Effector memory CD4-positive, alpha-beta T cell (primary cell): Measurements from ENCODE around the gene TOMM5.

Source experiments
- DNase-seq, 3 donors: peaks; one replicate each; pipeline ENCODE4 v3.0.0-alpha.2; 2020
- H3K27ac ChIP-seq: 2 replicates; pipeline ENCODE4 v1.7.0; 2013; ENCODE audit warnings: mild to moderate bottlenecking, low read length, moderate library complexity; ENCODE audit not compliant: insufficient read depth, poor library complexity, severe bottlenecking
- H3K27me3 ChIP-seq: replicated peaks from 2 replicates; pipeline ENCODE4 v1.7.0; 2013; ENCODE audit warnings: mild to moderate bottlenecking, low read length; ENCODE audit not compliant: insufficient read depth, control insufficient read depth, poor library complexity, severe bottlenecking
- H3K36me3 ChIP-seq: 2 replicates; pipeline ENCODE4 v1.7.0; 2013; ENCODE audit warnings: mild to moderate bottlenecking, low read length, moderate library complexity; ENCODE audit not compliant: control insufficient read depth, insufficient read depth
- H3K4me1 ChIP-seq: 2 replicates; pipeline ENCODE4 v1.7.0; 2013; ENCODE audit warnings: low read length, mild to moderate bottlenecking; ENCODE audit not compliant: control insufficient read depth, insufficient read depth, poor library complexity, severe bottlenecking
- H3K4me3 ChIP-seq: 2 replicates; pipeline ENCODE4 v1.7.0; 2013; ENCODE audit warnings: low read length, low read depth, mild to moderate bottlenecking; ENCODE audit not compliant: insufficient read depth, poor library complexity, severe bottlenecking
- H3K9me3 ChIP-seq: 2 replicates; pipeline ENCODE4 v1.7.0; 2013; ENCODE audit warnings: mild to moderate bottlenecking, low read length, moderate library complexity; ENCODE audit not compliant: control insufficient read depth

The TOMM5 gene

DNA sequence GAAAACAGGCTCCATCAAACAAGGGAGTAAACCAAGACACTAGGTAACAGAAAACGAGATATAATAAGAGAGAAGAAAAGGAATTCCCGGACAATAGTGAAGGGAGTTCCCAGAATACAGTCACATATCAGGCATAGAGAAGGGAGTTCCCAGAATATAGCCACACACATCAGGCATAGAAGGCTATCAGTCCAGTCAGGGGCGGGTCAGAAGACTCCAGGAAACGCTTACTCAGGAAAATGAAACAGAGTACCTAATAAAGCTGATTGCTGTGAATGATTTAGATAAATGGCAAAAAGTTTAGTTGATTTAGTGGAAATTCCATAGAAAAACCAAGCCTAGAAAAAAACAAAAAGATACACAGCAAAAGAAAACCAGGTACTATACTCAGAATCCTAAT lies 4.9 kb downstream of the TOMM5 start:
- peaks cover 37% of the 10 kb centered on the region for H3K36me3 ChIP-seq

DNA sequence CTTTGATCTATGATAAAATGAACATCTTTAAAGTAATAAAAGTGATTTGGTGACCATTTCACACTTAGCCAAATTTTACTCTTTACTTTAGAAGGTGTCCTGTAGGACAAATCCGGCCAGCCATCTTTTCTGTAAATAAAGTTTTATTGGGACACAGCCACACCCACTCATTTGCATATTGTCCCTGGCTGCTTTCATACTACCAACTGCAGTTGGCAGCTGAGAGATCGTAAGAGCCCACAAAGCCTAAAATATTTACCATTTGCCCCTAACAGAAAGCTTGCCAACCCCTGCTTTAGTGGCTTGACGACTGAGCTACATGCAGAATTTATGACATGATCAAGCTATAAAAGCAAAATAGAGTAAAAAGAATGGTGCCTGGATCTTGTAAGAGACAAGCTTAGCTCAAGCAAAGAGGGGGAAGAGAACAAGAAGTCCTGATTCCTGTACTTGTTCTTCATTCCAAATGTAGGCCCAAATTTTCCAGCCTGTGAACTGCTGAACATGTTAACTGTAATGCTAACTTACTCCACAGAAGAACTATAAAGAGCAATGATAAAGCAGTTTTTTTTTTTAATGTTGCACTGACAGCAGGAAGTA lies 8.8 kb downstream of the TOMM5 start:
- Histone ChIP-seq H3K27ac (no peak overlapping the region), H3K9me3 (no peaks in the 10 kb centered on the region), H3K36me3 (peaks cover 33% of the 10 kb centered on the region), H3K4me3 (no peak overlapping the region), H3K4me1 (no peaks in the 10 kb centered on the region), H3K27me3 (no peaks in the 10 kb centered on the region)
- no peak for DNase-seq

More for the DNA sequence above, 4.9 kb downstream of the TOMM5 start:
- H3K9me3 ChIP-seq, result no peaks in the 10 kb centered on the region
- no peaks in the 10 kb centered on the region for H3K27me3 ChIP-seq
- H3K4me1 ChIP-seq, result peaks cover 13% of the 10 kb centered on the region
- H3K4me3 ChIP-seq, result no peak overlapping the region
- H3K27ac ChIP-seq, result no peak overlapping the region
- no peak for DNase-seq

DNA sequence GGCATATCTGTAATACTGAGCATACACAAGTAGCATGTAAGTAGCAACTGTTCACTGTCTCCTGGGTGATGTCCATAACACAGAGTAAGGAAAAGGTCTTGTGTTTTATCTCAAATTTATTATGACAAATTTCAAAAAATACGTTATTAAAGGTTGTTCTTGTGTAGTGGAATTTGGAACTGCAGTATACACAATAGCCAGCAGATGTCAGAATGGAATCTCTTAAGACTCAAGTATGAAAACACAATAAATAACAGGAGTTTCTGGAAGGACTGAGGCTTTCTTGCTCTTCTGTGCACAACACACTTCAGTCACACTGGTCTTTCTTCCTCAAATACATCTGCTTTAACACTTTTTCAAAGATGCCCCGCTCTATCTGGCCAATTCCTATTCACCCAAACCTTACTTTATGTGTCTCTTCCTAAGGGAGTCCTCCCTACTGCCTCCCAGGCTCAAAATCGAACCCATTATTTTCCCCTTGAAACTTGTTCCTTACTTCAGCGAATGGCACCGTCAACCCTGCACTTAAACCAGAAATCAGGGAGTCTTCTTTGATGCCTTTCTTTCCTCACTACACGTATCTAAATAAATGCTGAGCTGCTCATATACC lies 9.7 kb downstream of the TOMM5 start:
- no peaks in the 10 kb centered on the region for H3K4me1 ChIP-seq
- no peak overlapping the region for H3K4me3 ChIP-seq
- no peaks in the 10 kb centered on the region for H3K27me3 ChIP-seq
- peaks cover 26% of the 10 kb centered on the region for H3K36me3 ChIP-seq
- no peaks in the 10 kb centered on the region for H3K9me3 ChIP-seq
- no peak overlapping the region for H3K27ac ChIP-seq
- DNase-seq, result no peak

DNA sequence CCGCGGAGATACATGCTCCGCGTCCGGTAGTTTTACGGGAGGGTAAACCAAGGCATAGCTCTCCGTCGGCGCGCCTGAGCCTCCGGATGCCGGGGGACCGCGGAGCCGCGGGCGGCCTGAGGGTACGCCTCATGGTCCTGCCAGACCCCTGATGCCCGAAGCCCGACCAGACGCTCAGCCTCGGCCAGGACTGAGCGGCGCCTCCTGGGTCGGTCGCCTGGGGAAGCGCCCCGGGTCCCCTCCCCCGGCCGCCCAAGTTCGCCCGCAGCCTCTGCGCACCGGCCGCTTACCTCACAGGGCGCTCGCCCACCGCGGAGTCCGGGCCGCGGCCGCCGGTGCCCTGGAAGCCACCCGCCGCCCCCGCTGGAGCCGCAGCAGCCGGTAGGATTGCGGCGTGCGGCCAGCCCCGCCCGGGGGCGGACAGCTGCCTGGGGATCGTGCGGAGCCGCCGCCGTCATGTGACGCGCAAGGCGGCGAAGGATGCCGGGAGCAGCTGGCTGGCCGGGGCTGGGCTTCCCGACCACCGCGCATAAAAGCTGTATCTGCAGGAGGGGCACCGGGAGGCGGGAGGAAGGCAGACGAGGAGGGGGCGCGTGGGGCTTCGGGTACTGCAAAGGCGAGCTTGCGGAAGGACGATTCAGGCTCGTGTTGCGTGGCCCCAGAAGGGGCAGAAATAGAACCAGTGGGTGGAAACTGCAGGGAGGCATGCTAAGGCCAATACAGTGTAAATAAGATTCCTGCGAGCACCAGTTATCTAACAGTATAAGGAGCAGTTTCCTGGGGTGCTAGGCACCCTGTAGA lies 16.3 kb downstream of the TOMM5 start, which contains the start of gene FBXO10:
FBXO10 (minus strand) TSS at position 460 of the 801 bp plus-strand sequence. CDS start 34,612 bp downstream, outside the sequence.
- no peaks in the 10 kb centered on the region for H3K36me3 ChIP-seq
- DNase-seq, result peak; percentile 8 to 32 (median 18)
- peak within 1 kb of the TSS; percentile 68 for H3K4me3 ChIP-seq
- H3K27me3 ChIP-seq, result no peaks in the 10 kb centered on the region
- peaks cover 4% of the 10 kb centered on the region for H3K4me1 ChIP-seq
- H3K9me3 ChIP-seq, result no peaks in the 10 kb centered on the region
- H3K27ac ChIP-seq, result no peak within 1 kb of the TSS

DNA sequence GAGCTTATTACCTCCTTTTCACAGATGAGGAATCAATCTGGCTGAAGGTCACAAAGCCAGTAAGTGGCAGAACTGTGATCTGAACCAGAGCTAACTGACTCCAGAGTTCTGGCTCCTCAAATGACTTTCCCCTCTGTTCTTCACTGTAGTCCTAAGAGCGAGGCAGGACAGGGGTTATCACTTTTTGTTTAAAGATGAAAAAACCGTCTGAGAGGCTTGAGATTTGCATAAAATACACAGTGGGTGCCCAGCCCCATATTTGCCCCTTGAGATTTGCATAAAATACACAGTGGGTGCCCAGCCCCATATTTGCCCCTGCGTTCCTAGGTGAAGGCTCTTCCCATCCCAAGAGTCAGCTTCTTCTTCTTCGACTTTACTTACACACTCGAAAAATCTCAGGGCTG lies 16.9 kb downstream of the TOMM5 start:
- Histone ChIP-seq H3K36me3 (no peaks in the 10 kb centered on the region), H3K4me1 (peaks cover 4% of the 10 kb centered on the region), H3K4me3 (peak overlapping the region; percentile 68), H3K27ac (no peak overlapping the region), H3K27me3 (no peaks in the 10 kb centered on the region), H3K9me3 (no peaks in the 10 kb centered on the region)
- no peak for DNase-seq

DNA sequence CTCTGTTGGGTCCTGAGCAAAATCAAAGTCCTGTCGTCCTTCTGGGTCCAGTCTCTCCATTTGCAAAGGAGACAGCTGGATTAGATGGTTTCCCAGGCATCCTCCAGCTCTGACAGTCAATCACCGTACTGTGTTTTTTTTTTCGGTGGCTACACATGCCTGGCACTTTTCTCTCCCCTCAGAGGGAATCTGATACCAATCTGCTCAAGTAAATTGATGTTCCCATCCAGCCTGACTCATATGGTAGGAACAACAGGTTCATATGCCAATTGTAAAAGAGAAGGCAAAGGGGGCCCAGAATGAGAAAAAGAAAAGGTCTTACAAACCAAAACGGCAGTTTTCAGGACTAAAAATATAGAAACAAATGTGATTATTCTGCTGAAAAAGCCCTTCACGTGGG lies 17.4 kb downstream of the TOMM5 start:
- Histone ChIP-seq H3K36me3 (no peaks in the 10 kb centered on the region), H3K27ac (no peak overlapping the region), H3K9me3 (no peaks in the 10 kb centered on the region), H3K4me1 (peaks cover 4% of the 10 kb centered on the region), H3K27me3 (no peaks in the 10 kb centered on the region), H3K4me3 (no peak overlapping the region)
- no peak for DNase-seq

DNA sequence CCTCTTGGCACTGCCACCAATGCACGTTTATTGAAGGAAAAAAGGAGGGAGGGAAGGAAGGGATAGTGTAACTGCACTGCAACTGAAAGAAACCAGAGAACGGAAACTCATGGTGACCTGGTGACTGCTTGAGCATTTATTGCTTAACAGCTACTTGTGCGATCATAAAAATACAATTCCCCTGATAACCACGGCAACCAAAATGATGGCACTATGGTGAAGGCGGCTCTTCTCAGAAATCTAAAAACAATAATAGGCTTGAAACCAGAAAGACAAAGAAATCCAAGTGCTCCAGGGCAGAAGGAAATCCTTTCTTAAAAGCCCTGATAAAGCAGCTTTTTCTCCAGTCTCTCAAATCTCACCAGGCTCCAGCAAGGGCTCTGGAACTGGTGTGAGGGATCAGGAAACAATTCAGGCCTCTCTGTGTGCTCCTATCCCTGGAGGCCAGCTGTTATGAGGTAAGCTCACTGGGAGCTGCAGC lies 18.1 kb downstream of the TOMM5 start:
- no peaks in the 10 kb centered on the region for H3K27me3 ChIP-seq
- H3K27ac ChIP-seq, result no peak overlapping the region
- peaks cover 4% of the 10 kb centered on the region for H3K4me1 ChIP-seq
- H3K36me3 ChIP-seq, result no peaks in the 10 kb centered on the region
- H3K9me3 ChIP-seq, result no peaks in the 10 kb centered on the region
- no peak overlapping the region for H3K4me3 ChIP-seq
- DNase-seq, result no peak

DNA sequence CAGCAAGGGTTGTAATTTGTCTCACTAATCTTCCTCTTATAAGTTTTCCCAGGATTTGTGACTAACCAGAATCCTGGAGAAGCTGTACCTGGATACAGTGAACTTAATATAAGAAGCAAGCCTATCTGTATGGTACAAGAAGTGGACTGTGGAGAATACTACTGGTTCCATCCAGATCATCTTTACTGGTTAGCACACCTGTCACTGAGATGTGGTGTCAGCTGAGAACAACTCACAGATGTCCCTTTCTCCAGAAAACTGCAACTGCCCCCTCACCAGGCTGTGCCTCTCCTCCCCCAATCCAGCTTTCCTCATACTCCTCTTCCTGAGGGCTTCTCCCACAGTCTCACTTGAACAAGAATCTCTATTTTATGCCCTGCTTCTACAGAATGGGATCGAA lies 21.1 kb downstream of the TOMM5 start:
- Histone ChIP-seq H3K27me3 (no peaks in the 10 kb centered on the region), H3K9me3 (no peaks in the 10 kb centered on the region), H3K4me3 (no peak overlapping the region), H3K27ac (no peak overlapping the region), H3K4me1 (peaks cover 4% of the 10 kb centered on the region), H3K36me3 (no peaks in the 10 kb centered on the region)
- DNase-seq, result no peak

DNA sequence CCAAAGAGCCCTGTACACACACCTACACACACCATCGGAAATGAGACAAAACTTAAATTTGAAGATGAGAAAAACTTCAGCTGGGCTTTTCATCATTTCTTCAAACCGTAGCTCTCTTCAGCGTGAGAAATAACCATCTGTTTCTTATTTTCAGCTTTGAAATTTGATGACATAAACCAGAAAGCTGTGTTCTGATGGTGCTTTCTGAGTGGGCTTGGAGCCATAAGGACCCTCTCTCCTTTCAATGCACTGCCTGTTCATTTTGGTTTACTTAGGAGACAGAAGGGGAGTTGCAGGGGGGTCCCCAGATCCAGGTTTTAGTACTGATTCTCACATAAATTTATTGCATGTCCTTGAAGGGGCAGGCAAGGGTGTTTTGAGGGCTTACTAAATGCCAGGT lies 25.7 kb downstream of the TOMM5 start:
- no peak overlapping the region for H3K4me3 ChIP-seq
- no peaks in the 10 kb centered on the region for H3K4me1 ChIP-seq
- no peaks in the 10 kb centered on the region for H3K27me3 ChIP-seq
- no peak overlapping the region for H3K27ac ChIP-seq
- H3K9me3 ChIP-seq, result no peaks in the 10 kb centered on the region
- DNase-seq, result no peak
- H3K36me3 ChIP-seq, result no peaks in the 10 kb centered on the region
